Inferior parietal cortex (tissue), 1 donor: Measurements from ENCODE around the gene LAMA4.

Experiments used
- DNase-seq: peaks from one replicate; pipeline ENCODE4 v3.0.0-alpha.2; 2016; ENCODE audit errors: extremely low spot score

Gene LAMA4

GRCh38 chr6:112279031-112279935 lies 24.9 kb upstream of the LAMA4 start:
- DNase-seq, result peak; percentile 32

GRCh38 chr6:112275365-112275764 lies 21.0 kb upstream of the LAMA4 start:
- no peak for DNase-seq

- DNase-seq, result peak; percentile 46
Measured at GRCh38 chr6:112274774-112275173, 20.4 kb upstream of the LAMA4 start.

DNA sequence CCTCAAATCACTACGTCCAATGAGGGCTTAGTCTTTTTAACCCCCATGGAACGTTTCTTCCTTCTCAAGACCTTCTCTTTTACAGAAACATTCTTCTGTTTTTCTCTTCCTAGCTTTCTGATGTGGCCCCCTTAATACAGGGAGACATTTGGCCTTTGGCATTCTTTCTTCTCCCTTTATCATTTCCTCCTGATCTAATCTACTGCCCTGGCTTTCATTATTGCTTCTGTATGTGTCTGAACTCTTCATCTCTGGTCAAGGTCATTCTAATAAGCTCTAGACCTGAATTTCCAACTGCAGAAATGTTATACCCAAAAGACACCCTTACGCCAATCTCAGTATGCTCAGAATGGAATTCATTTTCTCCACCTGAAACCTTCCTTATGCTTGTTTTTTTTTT lies 18.4 kb upstream of the LAMA4 start:
- DNase-seq, result no peak

DNA sequence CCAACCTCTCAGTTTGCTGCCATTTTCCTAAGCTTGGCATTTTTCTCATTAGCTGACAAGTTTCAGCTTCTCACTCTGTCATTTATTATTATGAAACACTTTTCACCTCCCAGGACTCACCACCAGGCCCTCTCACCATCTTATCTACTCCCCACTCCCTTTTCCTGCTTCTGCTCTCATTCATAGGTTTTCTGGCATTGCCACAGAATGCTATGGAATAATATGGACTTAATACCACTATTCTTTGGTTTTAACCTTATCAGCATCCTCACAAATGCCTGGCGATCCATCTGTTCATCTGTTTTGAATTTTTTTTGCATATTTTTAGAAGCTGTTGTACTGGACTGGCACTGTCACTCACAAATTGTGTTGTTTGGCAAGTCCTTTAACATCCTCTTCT lies 16.4 kb upstream of the LAMA4 start:
- DNase-seq, result no peak

DNA sequence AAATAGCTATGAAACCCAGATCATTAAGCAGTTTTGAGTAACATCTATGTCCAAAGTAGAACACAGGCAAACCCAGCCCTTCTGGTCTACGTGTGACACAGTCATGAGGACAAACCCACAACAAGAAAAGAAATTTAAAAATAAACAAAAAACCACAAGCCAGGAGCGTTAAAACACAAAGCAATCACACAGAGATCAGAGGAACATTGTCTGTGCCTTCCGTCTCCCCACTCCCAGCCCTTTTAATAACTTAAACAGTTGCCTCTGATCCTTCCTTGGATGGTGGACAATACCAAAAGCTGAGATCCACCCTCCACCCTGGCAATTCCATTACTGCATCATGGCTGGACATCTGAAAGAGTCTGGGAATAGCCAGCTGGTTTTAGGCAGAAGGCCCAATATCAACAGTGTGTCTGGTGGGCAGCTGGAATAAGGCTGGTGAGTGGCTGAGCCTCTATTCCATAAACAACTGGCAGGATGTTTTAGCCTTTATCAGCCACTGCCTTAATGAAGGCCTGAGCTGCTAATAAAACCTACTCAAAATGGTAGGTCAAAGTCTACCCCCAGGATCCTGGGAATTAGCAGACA lies 15.7 kb upstream of the LAMA4 start:
- DNase-seq, result no peak

- no peak for DNase-seq
Measured at GRCh38 chr6:112269114-112269513, 14.7 kb upstream of the LAMA4 start.

DNA sequence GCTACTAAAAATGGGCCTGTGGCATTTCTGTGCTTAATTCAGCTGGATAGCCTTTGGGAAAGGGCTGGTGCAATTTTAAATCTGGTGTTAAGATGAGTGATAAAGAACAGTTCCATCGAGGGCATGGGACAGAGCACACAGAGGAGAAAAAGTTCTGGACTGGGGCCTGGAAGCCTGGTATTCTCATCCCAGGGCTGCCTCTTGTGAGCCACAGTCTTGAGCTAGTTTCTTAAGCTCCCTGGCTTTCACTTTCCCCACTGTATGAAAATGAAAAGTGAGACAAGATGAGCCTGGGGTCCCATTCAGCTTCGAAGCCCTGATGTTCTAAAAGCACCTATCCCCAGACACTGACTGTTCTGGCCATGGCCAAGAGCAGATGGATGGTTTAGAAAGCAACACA lies 14.3 kb upstream of the LAMA4 start:
- DNase-seq, result no peak

GRCh38 chr6:112268019-112268418 lies 13.7 kb upstream of the LAMA4 start:
- DNase-seq, result no peak

DNA sequence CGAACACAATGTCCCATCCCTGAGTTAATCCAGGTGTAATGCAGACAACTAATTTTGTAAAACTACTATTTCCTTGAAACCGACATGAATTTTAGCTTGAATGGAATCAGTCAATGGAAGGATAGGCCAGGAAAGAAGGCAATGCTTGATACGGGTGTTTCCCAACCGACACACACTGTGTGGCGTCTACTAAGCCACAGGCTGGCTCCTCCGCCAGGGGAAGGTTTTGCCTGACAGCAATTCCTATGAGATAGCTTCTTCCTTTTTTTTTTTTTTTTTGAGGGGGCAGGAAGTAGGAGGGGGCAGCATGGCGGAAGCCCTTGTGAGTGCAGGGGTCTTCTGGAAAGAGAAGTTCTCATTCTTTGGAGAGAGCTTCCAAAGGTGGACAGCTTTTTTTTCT lies 12.0 kb upstream of the LAMA4 start:
- DNase-seq, result no peak

DNA sequence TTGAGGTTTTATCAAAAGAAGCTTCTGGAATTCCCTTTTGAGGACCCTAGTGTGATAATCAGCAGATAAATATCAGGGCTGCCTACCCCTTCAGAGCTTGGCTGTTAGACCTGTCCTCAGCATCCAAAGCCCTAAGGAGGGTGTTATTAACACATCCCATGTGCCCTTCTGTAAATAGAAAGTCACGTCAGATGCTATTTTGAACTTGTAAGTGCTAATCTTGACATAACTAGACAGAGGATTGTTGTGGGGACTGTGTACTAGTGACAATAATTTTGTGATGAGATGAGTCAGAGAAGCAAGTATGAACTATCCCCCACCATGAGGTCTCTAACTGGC lies 4.9 kb upstream of the LAMA4 start:
- DNase-seq, result no peak

DNA sequence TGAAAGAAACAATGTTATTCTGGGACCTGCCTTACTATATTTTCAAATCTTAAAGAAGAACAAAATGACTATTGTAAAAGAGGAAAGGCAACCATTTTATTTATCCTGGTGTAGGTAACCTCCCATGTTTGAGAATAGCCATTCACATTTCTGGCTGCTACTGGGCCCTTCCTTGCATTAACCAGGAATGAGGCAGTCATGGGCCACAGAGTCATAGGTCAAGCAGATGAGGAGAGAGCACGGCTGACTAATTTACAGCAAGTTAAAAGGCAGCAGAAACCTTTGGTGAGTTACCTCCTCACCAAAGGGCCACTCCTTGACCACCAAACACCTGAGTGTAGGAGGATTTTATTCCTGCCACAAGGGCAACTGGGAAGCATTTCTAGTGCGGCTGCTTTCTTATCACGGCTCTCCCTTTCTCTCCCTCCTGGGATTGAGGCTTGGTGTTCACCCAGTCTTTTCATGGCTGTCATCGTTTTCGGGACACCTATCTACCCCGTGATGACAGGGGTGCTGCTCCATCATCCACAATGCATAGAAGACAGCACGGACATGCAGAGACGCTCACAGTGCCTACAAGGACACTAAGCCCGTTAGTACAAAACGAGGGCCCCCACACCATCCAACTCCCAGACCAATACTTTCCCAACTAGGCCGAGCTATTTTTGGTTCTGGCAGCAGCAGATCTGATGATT lies 4.4 kb upstream of the LAMA4 start:
- no peak for DNase-seq

DNA sequence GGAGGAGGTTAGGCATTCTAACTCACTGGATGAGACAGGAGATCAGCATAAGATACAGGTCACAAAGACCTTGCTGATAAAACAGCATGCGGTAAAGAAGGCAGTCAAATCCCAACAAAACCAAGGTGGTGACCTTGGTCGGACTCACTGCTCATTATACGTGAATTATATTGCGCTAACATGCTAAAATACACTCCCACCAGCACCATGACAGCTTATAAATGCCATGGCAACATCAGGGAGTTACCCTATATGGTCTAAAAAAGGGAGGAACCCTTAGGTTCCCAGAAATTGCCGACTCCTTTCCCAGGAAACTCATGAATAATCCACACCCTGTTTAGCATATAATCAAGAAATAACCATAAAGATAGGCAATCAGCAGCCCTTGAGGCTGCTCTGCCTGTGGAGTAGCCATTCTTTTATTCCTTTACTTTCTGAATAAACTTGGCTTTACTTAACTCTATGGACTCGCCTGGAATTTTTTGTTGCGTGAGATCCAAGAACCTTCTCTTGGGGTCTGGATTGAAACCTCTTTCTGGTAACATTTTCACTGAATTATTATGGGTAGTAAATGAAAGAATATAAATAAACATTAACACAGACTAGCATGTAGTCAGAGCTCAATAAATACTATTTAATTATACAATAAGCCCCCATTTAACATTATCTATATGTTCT lies 3.0 kb upstream of the LAMA4 start:
- DNase-seq, result no peak

DNA sequence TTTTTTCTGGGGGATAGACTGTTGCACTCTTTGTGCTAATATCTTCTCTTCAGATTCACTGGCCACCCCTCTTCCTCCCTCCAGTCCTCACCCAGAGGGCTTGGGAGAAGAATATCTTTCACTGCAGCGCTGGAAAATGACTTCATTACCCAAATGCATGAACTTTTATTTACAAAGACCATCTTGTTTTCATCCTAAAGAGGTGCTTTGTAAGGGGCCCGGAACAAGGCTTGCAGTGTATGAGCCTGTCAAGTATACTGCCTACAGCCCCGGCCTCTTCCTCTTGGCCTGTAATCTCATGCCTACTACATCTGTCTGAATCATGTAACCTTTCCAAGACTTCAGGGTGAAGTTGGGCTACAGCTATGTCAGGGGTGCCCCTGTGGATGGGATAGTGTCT lies 554 bp upstream of the LAMA4 start:
- DNase-seq, result no peak

GRCh38 chr6:112253498-112253840 lies 898 bp downstream of the LAMA4 start:
- DNase-seq, result peak; percentile 22

DNA sequence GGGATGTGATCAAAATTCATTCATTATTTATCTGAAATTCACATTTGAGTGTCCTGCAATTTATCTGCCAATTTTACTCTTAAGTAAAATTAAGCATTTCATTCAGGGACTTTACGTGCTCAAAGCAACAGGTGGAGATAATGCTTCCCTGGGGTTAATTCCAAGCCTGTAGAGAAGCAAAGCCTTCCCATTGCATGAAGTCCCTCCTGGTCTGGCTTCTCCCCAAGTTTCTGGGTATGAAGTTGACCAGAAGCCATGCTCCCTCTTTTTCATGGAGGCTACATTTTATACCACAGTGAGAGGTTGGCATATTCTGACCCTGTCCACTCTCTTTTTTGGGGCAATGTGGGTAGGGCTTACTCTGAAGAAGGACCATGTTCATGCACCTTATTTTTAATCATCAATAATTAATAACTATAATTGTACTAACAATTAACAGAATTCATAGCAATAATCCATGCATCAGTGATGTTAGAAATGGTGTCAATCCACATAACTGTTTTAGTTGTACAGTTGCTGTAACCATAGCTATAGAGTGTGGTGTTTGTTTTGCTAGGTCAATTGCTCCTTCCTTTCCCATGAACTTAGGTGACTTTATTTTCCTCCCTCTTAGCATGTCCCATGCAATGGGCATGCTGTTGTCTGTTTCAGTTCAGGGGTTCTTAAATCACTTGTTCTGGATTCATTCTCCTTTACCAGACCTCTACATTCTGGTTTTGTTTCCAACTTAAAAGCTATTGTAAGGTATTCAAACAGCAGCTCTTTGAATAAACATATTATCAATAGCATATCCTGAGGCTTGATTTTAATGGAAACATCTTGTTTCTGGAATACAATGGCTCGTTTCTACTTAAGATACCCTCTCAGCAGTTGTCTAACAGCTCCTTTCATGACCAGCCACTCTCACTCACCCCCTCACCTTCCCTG lies 1.5 kb downstream of the LAMA4 start:
- DNase-seq, result no peak

- DNase-seq, result no peak
Measured at GRCh38 chr6:112251171-112251875, 3.0 kb downstream of the LAMA4 start.

DNA sequence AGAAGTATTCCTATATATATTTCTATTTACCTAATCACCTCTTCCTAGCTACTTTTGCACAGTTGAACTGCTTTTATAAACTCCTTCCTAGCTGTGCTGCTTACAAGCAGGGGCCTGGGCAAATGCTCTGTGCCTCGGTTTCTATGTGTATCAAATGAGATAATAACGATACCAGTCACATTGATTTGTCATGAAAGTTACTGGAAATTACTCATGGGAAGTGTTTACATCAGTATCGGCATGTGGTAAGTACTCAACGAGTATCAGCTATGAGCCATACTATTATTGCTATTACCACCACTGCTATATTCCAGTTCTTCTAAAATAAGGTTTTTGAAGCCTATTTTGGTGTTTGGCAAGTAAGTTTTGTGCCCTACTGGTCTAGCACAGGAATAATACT lies 4.9 kb downstream of the LAMA4 start:
- no peak for DNase-seq

- no peak for DNase-seq
Measured at GRCh38 chr6:112247275-112247674, 7.1 kb downstream of the LAMA4 start.

DNA sequence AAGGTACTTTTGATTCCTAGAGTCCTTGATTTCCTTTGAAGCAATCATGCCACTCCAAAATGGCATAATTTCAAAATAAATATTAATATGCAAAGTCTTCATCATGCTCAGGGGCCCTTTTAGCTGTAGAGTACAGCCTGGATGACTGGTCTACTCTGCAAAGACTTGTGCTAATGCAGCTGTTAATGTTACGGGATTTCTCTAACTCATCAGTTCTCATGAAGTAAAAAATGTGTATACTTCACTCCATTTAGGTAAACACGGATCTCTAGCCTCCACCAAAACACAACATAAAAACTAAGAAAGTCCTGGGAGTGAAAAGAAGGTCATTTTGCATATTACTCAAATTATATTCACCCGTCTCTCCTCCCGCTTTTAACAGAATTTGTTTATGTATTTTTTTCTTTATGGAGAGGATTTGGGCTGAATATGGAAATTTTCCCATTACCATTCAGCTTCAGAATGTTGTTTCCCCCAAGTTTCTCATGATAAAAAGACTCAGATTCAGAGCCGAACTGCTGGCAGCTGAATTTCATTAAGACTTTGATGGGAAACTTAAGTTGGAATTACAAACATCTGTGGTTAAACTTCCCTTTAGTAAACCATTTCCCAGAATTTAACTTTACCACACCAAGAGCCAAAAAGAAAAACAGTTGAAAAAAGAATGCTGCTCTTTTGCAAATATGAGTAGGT lies 8.7 kb downstream of the LAMA4 start:
- DNase-seq, result no peak
